Measurements from ENCODE around the gene NUDT8.
A peak's percentile ranks its signal among the peaks of the same experiment; 100 is the strongest.
"Not testable (repeated sequence)": the region's sequence is repeated elsewhere in the genome, so short reads cannot be mapped to it uniquely, and the experiment has no call there.

The NUDT8 gene

GRCh38 chr11:67642173-67643120, 12.7 kb upstream of the NUDT8 start:
- DNase-seq (ENCODE audit: low read depth): no peak

GRCh38 chr11:67641338-67642172, 11.8 kb upstream of the NUDT8 start:
- no peak for DNase-seq (ENCODE audit: low read depth)

- DNase-seq (ENCODE audit: low read depth): no peak
Measured at GRCh38 chr11:67640758-67641337, 11.1 kb upstream of the NUDT8 start.

GRCh38 chr11:67640021-67640757, 10.5 kb upstream of the NUDT8 start:
- peak; percentile 45 for DNase-seq (ENCODE audit: low read depth)

GRCh38 chr11:67639438-67639859, 9.7 kb upstream of the NUDT8 start, which contains the start of gene TBX10:
Gene TBX10 (minus strand): TSS chr11:67639763. CDS start chr11:67639472, 291 bp downstream.
- no peak for DNase-seq (ENCODE audit: low read depth)

DNA sequence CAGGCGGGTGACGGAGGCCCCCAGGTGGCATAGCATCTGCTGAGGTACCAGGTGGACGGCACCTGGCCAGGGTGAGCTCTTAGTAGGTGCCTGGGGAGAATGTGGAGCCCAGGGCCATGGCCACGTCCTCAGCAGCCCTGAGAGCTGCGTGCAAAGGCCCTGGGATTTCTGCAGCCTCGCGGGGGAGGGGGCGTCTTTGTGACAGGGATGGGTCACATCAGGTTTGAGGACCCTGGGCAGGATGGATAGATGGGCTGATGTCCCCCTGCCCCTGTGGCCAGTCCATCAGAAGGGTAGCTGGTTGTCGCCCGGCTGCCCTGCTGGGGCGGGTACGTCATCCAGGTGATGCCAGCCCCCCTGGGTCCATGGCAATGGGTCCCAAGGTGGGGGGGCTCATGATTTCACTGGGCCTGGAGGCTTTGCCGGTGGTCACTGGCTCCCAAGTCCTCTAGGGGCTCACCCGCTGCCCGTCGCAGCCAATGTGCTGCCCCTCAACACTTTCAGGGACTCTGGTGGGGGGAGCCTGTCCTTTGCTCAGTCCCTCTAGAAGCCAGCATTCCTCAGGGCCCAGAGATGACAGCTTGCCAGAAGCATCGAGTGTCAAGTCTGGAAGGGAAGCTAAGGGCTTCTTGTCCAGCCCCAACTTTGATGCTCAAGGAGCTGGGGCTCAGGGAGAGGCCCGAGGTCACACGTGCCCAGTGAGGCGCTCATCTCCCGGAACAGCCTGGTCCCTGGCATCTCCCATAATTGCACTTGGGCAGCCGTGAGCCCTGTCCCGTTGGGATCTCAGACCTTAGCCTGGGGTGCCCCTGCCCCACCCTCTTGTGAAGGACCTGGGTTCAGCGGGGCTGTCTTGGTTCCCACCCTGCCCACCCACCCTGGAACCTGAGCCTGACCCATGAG, 9.0 kb upstream of the NUDT8 start:
- no peak for DNase-seq (ENCODE audit: low read depth)

GRCh38 chr11:67637441-67637840, 7.7 kb upstream of the NUDT8 start:
- DNase-seq (ENCODE audit: low read depth): not testable (repeated sequence)

- no peak for DNase-seq (ENCODE audit: low read depth)
Measured at GRCh38 chr11:67636962-67637361, 7.2 kb upstream of the NUDT8 start.

GRCh38 chr11:67635231-67635521, 5.4 kb upstream of the NUDT8 start:
- no peak for DNase-seq (ENCODE audit: low read depth)

GRCh38 chr11:67634366-67635230, 4.9 kb upstream of the NUDT8 start:
- no peak for DNase-seq (ENCODE audit: low read depth)

GRCh38 chr11:67633758-67634365, 4.1 kb upstream of the NUDT8 start:
- no peak for DNase-seq (ENCODE audit: low read depth)

- DNase-seq (ENCODE audit: low read depth): no peak
Measured at GRCh38 chr11:67632982-67633755, 3.4 kb upstream of the NUDT8 start.

DNA sequence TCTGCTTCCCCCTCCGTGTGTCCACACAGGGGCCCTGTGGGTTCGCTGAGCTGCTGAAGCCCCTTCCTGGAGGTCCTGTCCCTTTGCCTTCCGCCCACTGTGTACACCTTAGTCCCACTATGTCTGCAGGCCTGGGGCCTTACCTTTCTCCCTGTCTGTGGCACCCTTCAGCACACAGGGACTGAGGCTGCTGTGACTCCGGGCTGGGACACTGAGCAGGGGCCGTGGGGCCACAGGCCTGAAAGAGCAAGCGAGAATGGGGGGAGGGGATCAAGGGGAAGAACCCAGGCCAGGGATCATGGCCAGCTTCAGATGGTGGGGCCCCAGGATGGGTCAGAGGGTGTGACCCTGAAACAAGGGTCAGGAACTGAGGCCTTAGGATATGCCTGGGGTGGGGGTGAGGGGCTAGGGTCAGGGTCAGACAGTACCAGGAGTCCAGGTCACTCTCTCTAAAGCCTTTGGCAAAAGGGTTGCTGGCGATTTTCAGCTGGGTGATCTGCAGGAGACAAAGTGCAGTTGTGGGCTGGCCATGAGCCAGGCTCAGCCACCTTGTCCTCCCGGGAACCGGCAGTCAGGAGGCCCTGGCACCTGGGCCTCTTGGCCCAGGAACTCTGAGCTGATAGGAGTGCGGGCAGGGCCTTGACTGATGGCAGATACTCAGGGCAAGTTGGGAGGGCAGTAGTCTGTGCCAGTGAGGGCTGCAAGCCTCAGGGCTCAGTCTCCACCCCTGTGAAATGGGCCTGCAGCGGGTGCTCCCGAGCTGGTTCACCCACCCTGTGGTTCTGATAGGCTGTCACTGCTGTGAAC, 2.6 kb upstream of the NUDT8 start:
- no peak for DNase-seq (ENCODE audit: low read depth)

DNA sequence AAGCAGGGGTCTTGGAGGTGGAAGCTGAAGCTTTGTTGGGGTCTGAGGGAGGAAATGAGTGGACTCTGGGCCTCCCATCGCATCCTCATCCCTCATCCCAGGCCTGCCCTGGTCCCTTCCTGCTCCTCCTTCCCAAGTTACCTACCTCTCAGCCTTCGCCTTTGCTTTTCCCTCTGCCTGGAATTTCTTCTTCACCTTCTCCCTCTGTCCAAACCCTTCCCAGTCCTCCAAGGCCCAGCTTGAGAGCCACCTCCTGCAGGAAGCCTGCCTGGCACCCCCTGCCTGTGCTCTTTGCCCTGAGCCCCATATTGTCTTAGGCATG, 2.1 kb upstream of the NUDT8 start:
- DNase-seq (ENCODE audit: low read depth): no peak

DNA sequence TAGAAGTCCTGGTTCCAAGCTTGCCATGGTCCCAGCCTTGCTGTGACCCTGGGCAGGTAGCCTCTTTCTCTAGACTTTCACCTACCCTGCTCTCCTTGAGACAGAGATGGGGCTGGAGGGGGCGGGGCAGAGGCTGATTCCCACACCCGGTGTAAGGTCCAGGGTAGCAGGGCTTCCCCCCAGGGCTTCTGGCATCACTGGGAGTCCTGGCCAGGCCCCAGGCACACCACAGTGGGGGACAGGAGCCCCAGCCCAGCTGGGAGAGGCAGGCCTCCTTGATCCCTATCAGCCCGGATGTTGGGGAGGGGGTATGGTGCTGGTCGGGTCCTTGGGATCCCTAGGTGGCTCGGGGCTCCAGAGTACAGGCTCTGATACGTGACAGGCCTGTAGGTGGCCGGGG, 1.7 kb upstream of the NUDT8 start:
- DNase-seq (ENCODE audit: low read depth): no peak

GRCh38 chr11:67630943-67631331, 1.2 kb upstream of the NUDT8 start:
- DNase-seq (ENCODE audit: low read depth): no peak

DNA sequence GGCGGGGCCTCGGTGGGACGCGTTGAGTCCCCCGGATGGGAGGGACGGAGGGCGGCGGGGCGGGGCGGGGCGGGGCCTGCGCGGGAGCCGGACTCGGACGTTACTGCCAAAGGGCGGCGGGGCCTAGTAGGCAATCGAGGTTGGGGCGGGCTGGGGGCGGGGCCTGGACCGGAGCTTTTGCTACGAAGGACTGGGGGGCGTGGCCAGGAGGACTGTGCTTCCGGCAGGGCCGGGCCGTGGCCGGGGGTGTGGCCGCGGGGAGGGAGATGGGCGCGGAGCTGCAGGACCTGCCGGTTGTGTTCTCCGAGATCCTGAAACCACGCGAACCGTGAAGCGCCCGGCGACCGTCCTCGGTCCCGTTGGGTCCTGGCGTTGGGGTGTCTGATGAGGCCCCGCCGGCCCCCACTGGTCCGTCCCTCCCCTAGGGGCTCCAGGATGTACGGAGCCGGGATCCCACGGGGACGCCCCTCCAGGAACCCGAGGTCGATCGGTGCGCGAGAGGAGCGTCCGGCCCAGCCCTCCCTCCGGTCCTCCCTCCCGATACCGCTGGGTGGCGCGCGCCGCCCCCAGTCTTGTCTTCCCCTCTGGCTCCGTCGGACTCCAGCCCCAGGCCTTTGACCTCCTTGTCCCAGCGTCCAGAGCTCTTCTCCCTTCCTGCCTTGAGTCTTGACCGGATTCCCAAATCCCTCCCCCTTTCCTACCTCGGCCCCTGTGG, 648 bp upstream of the NUDT8 start:
- DNase-seq (ENCODE audit: low read depth): peak; percentile 92

Data from amniotic epithelial cell (primary cell).